ENCODE results near the gene GNAQ.
"Not testable (repeated sequence)": the region's sequence is repeated elsewhere in the genome, so short reads cannot be mapped to it uniquely, and the experiment has no call there.

Gene GNAQ

GRCh38 chr9:77756449-77756848 lies 275.2 kb downstream of the GNAQ start:
- DNase-seq = no peak

DNA sequence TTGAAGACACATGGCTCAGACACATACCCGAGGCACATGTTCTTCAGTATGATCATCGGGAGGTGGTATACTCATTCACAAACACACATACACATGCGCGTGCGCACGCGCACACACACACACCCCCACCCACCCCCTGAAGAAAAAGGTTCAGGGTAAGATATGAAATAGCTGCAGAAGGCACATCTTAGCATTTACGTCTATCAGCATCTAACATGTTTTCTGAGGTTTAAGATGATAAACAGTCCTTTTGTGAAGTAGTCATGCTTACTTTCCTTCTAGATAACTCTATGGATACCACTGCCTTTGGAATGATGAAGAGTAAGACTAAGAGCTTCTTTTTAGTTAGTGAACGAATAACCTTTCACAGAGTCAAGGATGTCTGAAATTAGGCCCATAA lies 278.4 kb downstream of the GNAQ start:
- DNase-seq = no peak

DNA sequence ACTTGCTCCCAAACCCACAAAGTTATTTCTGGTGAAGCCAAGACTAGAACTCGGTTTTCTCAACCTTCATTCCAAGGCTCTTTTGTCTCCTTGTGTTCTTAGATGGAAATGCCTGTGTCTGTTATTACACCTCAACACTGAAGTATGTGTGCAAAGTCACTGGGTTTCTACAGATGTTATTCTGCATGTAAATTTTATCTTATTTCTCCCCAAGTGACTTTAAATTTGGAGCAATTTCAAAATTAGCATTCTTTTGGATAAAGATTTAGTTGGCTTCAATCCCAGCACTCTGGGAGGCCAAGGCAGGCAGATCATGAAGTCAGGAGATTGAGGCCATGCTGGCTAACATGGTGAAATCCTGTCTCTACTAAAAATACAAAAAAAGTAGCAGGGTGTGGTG lies 279.1 kb downstream of the GNAQ start:
- DNase-seq = no peak

GRCh38 chr9:77751341-77752091 lies 280.1 kb downstream of the GNAQ start:
- DNase-seq = peak; percentile 30

GRCh38 chr9:77750981-77751340 lies 280.6 kb downstream of the GNAQ start:
- DNase-seq = no peak

DNA sequence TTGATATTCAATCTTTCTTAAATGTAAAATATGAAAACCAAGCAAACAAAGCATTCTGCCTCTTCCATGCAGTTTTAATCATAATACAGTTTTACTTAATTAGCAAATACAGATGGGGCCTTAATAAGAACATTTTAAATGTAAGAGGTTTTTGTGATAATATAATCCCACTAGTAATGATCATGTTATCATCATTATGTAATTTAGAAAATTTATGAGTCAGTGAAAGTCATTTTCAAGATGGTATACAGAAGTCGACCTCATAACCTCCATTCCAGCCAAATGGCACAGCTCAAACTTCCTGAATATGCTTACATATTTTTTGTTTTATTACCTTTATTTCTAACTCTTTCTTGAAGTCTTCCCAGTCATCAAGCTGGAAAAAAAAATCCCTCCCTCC lies 281.3 kb downstream of the GNAQ start:
- DNase-seq = no peak

DNA sequence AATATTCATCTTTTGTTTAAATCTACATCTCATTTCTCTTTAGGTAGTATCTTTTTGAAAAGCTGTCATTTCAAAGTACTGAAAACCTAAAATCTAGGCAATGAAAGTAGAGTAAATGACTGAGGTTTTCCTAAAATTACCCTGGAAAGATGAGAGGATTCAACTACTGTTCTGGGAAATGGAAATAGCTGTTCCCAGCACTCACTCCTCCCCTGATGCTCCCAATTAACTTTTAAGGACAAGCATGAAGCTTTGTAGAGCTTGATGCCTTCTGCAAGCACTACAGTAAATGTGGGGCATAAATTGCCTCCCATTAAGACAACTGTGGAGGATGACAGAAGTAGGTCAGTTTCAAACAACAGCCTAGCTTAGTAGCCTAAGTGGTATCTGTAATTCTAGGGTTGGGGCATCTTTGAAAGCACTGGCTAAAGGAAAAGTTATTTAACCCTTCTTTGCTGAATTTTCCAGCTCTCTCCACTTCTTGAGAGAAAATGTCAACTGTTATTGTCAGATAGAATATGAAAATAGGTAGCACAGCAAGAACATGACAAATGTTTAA lies 283.3 kb downstream of the GNAQ start:
- no peak for DNase-seq

DNA sequence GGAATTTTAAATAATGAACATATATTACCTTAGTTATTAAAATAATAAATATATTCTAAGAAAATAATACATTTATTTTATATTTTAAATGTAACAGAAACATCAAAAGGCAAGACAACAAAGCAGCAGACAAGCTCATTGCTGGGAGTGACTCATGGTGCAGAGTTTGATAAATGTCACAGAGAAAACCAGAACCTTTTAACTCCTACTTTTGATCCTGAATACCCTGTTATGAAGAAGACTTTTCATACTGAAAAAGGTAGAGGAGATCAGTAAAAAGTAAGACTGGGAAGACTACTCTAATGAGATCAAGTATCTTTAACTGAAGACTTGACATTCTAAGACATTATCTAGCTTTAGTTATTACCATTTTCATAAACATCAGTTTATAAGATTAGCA lies 284.4 kb downstream of the GNAQ start:
- DNase-seq = no peak

GRCh38 chr9:77744841-77745430 lies 286.7 kb downstream of the GNAQ start:
- DNase-seq = no peak

GRCh38 chr9:77743386-77743785 lies 288.2 kb downstream of the GNAQ start:
- no peak for DNase-seq

DNA sequence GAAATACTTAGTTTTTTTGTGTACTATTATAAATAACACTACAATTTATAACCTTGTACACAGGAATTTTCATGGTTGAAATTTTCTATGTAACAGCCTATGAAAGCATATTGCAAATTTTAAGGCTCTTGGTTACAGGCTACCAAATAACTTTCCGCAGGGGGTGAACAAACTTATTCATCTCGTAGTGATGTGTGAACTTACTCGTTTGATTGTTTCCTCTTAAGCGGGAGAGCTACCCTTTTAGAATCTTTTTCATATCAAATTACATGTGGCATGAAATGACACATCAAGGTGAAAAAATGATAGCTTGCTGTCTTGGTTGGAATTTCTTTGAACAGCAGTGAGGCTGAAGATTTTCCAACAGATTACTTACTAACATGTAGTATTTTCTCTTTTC lies 292.7 kb downstream of the GNAQ start:
- DNase-seq = no peak

DNA sequence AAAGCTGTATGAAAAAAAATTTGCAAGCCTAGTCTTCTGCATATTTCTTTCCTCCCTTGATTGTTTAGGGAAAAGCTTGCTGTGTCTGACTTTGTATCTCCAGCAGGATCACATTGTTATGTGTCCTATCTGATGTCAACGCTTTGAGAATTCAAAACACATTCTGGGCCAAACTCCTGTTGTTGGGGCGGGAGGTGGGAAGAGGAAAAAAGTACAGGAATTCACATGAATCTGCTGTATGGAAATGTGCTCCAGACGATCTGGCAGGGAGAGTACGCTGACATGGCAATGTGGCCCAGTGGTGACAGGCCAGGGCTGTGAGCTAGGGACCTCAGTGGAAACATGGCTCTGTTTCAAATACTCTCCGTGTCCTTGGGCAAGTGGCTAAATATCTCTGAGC lies 296.1 kb downstream of the GNAQ start:
- DNase-seq = no peak

DNA sequence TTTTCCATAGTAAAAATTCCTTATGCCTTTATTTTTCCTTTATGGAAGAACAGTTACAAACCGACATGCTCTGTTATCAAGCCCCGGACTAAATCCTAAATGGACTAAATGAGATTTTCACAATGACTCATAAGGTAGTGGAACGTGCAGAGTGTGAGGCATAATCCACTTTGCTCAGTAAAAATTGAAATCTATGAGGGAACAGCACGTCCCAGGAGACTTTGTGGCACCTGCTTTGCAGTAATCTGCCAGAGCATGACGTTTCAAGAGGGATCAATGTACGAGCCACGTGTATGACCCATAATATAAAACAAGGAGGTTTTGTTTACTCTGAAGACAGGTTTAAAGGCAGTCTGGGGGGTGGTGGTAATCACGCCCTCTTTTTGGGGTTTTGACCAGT lies 299.7 kb downstream of the GNAQ start:
- DNase-seq = no peak

DNA sequence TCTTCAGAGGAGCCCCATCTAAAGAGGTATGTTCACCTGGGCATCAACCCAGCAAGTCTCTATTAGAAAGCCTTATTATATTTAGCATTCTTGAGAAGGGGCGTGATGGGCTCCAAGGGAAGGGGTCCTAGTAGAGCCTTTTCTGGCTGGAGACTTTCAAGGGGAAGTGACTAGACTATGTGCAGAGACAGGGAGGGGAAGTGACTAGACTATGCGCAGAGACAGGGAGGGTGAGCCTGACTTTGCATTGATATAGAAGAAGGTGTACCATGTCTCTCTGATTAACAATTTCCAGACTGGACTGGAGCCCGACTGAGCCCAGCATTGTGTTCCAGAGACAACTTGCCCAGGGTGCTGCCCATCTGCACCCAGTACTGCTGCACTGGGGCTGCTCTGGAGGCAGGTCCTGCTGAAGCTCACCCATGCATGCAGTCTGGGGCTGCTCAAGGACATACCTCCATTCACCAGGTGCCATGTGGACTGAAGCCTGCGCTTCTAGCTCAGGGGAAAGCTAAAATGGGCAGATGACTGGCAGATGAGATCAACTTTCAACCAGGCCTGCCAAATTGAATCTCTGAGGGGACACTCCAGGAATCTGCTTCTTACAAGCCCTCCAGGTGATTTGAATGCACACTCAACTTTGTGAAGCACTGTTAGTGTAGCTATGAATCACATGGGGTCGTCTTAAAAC lies 300.5 kb downstream of the GNAQ start:
- no peak for DNase-seq

DNA sequence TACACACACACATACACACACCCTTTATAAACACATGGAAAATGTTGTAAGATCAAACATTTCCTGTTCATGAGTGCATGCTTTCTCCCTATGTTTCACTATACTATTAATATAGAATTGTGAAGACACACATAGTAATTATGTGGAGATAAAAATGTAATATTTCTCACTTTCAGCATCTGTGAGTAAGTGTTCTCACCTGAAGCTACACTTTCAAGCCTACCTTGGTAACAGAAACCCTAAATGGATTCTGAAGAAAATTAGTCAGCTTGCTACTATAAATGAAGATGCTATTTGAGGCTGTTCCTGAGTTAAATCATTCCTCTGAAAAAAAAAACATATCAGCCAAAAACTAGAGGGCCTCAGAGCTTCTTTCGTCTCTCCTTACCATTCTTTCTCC lies 302.4 kb downstream of the GNAQ start:
- no peak for DNase-seq

- DNase-seq = no peak
These were observed 304.8 kb downstream of the GNAQ start for GRCh38 chr9:77726814-77727213.

DNA sequence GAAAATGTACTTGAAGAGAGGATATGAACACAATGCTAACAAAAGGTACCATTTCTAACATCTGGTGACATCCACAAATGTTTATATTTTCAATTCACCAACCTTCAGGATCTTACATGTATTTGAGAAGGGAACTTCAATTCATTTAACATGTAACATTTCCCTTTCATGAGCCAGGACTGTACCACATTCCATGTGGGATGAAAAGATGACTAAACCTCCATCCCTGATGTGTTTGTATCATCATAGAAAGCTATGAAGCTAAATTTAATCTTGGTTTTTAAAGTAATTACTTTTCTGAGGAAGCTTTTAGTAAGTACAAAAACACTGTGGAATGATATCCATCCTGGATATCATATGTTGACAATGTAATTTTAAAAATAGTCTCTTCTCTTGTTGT lies 305.3 kb downstream of the GNAQ start:
- no peak for DNase-seq

GRCh38 chr9:77725820-77726219 lies 305.8 kb downstream of the GNAQ start:
- DNase-seq = no peak

- no peak for DNase-seq
These were observed 306.4 kb downstream of the GNAQ start for GRCh38 chr9:77725046-77725694.

GRCh38 chr9:77721156-77721555 lies 310.5 kb downstream of the GNAQ start:
- DNase-seq = not testable (repeated sequence)

GRCh38 chr9:77719321-77719720 lies 312.3 kb downstream of the GNAQ start:
- no peak for DNase-seq

GRCh38 chr9:77718298-77718640 lies 313.3 kb downstream of the GNAQ start:
- not testable (repeated sequence) for DNase-seq

GRCh38 chr9:77717608-77718297 lies 313.9 kb downstream of the GNAQ start:
- DNase-seq = not testable (repeated sequence)
